GDM1 (cell line): ENCODE data around the gene WDR3.

Experiments used
- DNase-seq: peaks from one replicate; lab custom pipeline; 2025; lab: John Stamatoyannopoulos, UW

The WDR3 gene

GRCh38 chr1:117952386-117952785 is 22.8 kb downstream of the WDR3 start:
- DNase-seq, result no peak

- no peak for DNase-seq
Measured at GRCh38 chr1:117959364-117959763, 29.8 kb downstream of the WDR3 start.

GRCh38 chr1:117964290-117965038 is 34.9 kb downstream of the WDR3 start:
- DNase-seq, result no peak

GRCh38 chr1:117967477-117967876 is 37.9 kb downstream of the WDR3 start:
- no peak for DNase-seq

- DNase-seq, result no peak
Measured at GRCh38 chr1:117967881-117968280, 38.3 kb downstream of the WDR3 start.

- DNase-seq, result no peak
Measured at GRCh38 chr1:117970252-117970651, 40.7 kb downstream of the WDR3 start.

- no peak for DNase-seq
Measured at GRCh38 chr1:117971777-117972176, 42.2 kb downstream of the WDR3 start.

GRCh38 chr1:117976381-117976780 is 46.8 kb downstream of the WDR3 start:
- DNase-seq, result no peak

GRCh38 chr1:117981455-117982192 is 52.1 kb downstream of the WDR3 start:
- no peak for DNase-seq

- DNase-seq, result no peak
Measured at GRCh38 chr1:117985239-117985638, 55.7 kb downstream of the WDR3 start.

GRCh38 chr1:117985973-117986372 is 56.4 kb downstream of the WDR3 start:
- DNase-seq, result no peak

GRCh38 chr1:118004312-118004711 is 74.8 kb downstream of the WDR3 start:
- no peak for DNase-seq

- DNase-seq, result no peak
Measured at GRCh38 chr1:118007391-118007790, 77.9 kb downstream of the WDR3 start.

- no peak for DNase-seq
Measured at GRCh38 chr1:118008011-118008410, 78.5 kb downstream of the WDR3 start.

- DNase-seq, result no peak
Measured at GRCh38 chr1:118012515-118013124, 83.1 kb downstream of the WDR3 start.

- no peak for DNase-seq
Measured at GRCh38 chr1:118013336-118013735, 83.8 kb downstream of the WDR3 start.

- no peak for DNase-seq
Measured at GRCh38 chr1:118013938-118014337, 84.4 kb downstream of the WDR3 start.
